ENCODE data around the gene GBF1.

GRCh38 chr10:102280397-102281101 is 35.2 kb downstream of the GBF1 start:
- TF ChIP-seq CTCF (IDR thresholded peaks at IDR 0.05; ENCODE audit: insufficient read depth, low read length) (no peak), POLR2AphosphoS5 (IDR thresholded peaks at IDR 0.05; ENCODE audit: low read depth) (no peak), GABPA (IDR thresholded peaks at IDR 0.05; ENCODE audit: low read depth) (no peak)
